ENCODE data around the gene LY9.

DNA sequence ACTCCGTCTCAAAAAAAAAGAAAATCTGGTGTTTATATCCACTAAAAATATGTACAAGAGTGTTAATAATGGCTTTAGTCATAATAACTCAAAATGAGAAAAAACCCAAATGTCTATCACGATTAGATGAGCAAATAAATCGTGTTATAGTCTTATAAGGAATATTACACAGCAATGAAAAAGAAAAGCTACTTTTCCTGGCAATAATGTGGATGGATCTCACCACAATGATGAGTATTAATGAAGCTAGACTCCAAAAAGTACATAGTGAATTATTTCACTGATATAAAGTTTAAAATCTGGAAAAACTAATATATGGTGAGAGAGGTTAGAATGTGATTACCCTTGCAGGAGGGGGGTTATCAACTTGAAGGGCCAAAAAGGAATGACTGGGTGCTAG is 57.0 kb downstream of the LY9 start:
- TF ChIP-seq, protein P1, sequence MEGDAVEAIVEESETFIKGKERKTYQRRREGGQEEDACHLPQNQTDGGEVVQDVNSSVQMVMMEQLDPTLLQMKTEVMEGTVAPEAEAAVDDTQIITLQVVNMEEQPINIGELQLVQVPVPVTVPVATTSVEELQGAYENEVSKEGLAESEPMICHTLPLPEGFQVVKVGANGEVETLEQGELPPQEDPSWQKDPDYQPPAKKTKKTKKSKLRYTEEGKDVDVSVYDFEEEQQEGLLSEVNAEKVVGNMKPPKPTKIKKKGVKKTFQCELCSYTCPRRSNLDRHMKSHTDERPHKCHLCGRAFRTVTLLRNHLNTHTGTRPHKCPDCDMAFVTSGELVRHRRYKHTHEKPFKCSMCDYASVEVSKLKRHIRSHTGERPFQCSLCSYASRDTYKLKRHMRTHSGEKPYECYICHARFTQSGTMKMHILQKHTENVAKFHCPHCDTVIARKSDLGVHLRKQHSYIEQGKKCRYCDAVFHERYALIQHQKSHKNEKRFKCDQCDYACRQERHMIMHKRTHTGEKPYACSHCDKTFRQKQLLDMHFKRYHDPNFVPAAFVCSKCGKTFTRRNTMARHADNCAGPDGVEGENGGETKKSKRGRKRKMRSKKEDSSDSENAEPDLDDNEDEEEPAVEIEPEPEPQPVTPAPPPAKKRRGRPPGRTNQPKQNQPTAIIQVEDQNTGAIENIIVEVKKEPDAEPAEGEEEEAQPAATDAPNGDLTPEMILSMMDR (conservative IDR thresholded peaks at IDR 0.05; ENCODE audit: low read depth in 2 of 2), result no peak
- TF ChIP-seq EZH2 (IDR thresholded peaks at IDR 0.05; ENCODE audit: low read depth, unreplicated experiment) (no peak), CREB1 (CRISPR knock-in tag; IDR thresholded peaks at IDR 0.05; ENCODE audit: low read depth) (no peak), ZNF331 (CRISPR knock-in tag; IDR thresholded peaks at IDR 0.05; ENCODE audit: low read depth) (no peak), ZNF462 (CRISPR knock-in tag; IDR thresholded peaks at IDR 0.05) (no peak), JUNB (IDR thresholded peaks at IDR 0.05; ENCODE audit: unreplicated experiment) (no peak)

Measured in GM23338 (cell line).